Activated CD4-positive, alpha-beta T cell treated with anti-CD3 and anti-CD28 coated beads, Interleukin-2, amount 50 U/mL, for 16 hours (primary cell): ENCODE results near the gene MORN5.

Experiments
- DNase-seq: peaks from one replicate; pipeline ENCODE4 v3.0.0-alpha.2; 2020

The MORN5 gene

DNA sequence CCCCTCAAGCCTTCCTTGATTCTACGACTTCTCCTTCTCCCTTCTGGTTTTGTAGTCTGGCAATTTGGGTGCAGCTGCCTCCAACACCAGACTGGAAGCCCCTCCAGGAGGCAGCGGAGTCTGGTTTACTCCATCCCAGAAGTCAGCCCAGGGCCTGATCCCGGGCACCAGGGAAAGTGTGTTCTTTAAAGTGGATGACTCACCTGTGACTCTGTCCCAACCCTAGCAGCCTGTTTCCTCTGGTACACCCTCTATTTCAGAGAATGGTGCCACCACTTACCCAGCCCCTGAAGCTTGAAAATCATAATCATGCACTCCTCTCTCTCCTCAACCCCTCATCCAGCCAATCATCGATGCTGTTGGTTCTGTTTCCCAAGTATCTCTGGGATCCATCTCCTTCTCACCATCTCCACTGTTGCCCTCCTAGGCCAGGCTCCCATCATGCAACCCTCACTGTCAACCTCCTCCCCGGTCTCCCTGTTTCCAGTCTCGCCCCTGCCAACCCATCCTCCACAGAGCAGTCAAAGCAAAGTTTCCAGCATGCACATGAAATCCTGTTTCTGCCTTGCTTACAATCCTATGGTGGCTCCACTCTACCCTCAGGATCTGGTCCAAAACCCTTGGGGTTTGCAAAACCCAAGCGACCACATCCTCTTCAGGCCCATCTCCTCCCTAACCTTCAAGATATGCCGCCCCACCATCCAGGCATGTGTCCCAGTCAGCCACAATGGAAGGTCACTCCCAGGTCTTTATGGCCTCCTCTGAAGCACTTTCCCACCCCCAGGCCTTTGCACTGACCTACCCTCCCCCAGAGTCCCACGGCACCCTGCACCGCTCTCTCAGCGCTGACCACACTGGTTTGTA is 58.6 kb downstream of the MORN5 start:
- DNase-seq, result no peak

DNA sequence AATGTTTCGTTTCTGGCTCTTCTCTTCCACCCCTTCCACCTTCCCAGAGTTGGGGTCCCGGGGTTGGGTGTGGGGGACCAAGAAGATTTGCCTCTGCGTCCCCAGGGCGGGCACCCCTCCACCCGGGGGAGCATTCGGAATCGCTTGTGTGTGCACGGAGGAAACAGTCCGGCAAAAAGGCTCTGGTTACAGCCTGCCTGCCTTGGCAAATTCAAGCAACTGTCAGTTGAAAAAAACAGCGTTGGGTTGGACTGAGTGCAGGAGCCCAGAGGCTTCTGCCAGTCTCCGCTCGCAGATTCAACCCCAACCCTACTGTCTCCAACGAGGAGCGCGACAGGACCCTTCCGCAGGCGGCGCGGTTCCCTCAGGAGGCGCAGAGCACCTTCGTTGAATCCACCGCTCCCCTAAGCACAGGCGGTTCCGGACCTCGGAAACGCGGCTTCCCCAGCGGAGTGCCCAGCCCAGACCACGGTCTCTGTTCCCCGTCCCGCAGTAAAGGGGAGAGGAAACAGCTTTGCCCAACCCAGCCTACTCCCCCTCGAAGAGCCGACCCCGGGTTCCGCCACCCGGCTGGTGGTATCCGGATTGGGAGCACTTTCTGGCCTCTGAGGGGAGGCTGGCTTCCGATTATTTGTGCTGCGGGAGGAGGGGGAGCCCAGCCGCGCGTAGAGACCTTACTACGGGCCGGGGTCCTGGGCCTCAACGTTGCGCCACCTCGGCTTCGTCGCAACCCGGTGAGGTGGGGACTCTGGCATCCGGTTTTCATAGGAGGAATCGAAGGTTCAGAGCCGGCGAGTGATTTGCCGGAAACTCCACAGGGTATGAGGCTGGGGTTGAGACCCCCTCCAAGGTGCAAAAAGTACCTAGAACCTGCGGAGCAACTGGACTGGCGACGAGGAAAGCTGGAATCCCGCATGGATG is 59.5 kb downstream of the MORN5 start:
- no peak for DNase-seq

DNA sequence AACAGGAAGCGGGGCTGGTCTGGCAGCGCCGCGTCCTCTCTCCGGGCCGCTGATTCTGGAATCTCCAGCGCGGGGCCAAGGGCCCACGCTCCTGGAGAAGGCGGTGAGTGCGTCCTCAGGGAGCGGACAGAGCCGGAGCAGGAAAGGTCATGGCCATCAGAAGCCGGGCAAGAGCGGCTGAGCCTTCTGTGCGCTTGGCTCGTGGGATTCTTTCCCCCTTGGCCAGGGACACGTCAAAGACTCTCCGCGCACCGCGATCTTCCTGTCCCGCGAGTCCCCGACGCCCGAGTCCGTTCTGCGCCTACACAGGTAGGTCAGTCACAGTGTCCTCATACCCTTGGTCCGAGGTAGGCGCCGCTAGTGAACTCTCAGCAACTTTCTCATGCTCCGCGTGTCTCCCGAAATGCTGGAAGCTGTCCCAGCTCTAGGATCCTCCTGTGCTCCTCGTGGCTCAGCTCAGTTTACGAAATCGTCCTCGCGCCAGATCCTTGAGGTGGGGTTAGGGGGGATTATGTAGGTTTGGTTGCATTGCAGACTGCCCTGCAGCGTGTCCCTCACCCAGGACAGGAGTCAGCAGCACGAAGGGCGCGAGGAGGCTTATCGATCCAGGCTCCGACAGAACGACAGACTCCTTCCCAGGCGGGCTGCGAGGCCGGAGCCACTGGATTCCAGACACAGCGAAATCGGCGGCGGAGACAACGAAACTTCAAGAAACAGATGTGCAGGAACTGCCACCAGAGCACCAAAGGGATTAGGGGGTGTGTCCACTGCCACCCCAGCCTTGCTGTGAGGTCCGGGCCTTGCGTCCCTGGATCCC is 60.4 kb downstream of the MORN5 start:
- no peak for DNase-seq

DNA sequence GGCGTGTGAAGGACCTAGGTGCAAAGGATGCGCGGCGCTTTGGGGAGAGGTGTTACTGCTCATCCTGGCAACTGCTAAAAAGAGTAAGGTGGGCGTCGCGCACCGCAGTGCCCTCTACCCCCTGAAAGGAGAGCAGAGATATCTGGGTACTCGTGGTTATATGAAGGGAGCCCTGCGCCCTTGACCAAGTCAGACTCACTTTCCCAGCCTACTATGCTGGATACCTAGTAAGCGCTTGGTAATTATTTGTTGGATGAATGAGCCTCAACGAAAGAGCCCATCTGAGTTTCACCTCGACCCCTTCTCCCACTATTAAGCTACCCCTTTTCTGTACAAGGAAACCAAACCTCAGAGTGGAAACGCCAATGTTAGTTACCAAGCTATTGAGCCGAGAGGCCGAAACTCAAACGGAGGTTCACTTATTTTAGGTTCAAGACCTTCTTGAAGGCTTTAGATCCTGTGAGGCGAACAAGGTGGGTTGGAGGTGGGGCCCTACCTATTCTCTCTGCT is 61.0 kb downstream of the MORN5 start:
- no peak for DNase-seq

DNA sequence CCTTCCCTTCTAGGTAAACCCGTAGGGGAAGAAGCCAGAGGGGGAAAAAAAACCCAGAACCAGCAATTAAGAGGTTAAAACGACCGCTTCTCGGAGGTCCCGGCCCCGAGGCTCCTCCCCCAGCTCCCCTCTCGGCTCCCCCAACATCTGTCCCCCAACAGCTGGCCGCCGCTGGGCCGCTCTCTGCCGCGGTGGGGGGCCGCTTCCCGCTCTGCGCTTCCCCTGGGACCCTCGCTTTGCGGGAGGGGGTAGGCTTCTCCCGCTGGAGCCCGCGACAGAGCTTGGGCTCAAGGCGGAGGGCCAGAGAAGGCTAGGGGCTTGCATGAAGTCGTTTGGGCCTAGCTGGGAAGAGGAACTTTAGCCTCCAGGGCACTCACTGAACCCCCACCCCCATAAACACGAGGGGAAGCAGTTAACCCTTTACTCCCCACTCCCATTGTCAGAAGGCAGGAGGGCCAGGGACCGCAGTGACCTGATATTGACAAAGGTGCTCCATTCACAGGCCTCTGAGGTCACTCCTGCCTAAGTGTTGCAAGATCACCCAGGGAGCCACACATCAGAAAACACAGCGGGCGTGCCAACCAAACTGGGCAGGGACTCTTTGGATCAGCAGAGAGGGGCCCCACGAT is 61.6 kb downstream of the MORN5 start:
- DNase-seq, result no peak

DNA sequence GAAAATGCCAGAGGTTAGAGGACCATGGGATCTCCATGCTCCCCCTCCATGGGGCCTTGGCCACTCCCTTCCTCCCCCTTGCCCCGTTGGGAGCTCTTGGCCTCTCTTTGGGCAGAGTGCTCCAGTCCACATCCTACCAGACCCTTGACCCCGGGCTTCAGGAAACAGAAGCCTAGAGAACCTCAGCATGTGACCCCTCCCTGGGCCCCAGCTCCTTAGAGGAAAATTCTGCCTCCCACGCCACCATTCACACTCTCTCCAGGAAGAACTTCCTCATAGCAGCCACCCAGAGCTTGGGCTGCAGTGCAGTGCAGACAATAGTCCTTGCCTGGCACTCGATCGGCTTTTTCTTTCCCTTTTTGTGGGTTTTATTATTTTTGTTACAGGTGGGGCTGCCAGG is 63.1 kb downstream of the MORN5 start:
- no peak for DNase-seq

DNA sequence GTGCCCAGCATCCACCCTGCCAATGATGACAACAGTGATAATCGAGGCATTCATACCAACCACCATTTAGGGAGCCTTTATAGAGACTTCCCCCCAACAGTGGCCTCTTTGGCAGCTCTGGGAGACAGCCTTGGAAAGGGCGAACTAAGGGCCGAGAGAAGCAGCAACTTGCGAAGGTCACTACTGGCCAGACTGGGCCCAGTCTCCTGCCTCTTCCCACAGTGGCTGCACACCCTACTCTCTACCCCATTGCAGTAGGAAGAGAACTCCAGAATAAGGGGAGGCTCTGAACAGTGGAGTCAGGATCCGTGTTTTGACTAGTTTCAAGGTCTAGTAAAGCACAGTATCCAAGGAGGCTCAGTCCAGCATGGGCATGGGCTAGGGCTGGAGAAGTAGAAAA is 63.7 kb downstream of the MORN5 start:
- no peak for DNase-seq

DNA sequence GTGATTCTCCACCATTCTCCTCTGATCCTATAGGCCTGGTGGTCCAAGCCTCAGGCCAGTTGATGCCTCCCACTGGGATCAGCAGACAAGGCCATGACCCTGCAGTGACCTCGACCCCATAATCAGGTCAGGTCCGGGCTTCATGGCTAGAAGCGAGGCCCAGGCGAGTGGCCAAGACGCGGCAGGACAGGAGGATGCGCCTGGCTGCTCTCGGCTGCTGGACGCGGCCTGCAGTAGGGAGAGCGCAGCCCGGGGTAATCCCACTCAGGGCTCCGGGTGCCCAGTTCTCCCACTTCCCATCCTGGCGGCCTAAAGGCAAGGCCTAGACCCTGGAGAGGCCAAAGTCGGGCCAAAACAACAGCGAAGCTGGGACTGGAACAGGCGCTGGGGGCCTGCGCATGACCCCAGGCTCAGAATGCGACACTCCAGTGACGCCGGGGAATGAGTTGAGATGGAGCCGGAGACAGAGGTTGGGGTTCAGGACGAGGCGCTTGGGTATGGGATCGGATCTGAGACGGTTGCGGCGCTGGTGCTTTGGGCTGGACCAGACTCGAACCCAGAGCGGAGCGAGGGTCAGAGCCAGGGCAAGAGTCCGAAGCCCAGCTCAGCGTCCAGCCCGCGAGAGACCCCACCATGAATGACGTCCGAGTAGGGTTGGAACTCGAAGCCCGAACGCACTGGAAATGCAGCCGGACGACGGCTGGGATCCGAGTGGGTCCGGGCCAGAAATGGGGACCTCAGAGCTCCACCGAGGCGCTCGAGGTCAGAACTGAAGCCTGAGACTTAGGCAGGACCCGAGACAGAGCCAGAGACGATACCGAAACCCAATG is 65.8 kb downstream of the MORN5 start:
- no peak for DNase-seq

DNA sequence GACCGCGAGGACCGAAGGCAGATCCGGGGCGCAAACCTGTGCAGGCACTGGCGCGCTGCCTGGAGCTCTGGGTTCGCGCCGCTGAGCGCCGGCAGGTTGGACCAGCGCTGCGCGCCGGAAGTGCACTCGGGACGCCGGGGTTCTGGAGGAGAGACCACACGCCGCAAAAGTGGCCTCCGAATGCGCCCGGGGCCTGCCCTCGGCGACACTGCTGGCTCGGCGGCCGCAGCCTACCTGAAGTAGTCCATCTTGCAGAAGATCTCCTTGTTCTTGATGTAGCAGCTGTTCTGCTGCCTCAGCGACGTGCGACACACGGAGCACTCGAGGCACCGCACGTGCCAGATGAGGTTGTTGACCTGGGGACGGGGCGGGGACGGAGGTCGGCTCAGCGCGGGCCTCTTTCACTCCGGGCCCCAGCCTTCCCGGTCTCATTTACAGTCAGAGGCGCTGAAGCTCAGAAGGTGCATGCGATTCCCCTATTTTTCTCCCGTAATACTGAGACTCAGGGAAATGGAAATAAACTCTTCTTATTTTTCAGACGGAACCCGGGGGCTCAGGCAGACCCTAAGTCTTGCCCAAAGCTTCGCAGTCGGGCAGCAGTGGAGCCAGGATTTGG is 66.5 kb downstream of the MORN5 start:
- DNase-seq, result no peak

DNA sequence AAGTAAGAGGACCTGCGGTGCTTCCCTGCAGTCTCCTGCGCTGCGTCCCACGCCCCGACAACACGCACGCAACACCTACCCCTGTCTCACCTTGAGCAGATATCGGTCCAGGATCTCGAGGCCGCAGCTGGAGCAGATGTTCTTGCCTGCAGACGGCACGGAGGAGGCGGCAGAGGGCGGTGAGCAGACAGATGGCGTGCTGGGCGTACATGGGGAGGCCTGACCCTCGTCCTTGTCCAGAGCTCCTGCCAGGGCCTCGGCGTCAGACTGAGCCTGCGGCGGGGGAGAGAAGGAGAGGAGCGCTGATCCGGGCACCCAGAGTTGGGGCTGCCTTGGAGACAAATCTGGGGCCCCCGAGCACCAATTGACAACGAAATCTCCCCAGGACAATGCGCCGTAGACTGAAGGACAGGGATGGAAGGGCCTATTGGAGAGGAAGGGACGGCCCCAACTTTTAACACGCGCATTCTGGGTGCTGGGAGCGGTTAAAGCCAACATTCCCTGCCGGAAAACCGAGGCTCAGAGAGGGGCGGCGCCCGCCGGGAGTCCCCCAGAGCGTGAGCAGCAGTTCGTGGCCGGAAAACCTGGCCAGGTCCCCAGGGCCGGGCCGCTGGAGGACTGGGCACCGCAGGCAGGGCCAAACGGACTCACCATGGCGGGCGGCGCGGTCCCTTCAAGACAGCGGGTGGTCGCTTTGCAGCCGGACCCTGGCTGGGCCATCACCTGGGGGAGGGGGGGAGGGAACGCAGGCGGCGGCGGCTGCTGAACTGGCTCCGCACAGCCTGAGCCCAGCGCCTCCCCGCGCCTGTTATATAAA is 67.3 kb downstream of the MORN5 start:
- DNase-seq, result no peak

DNA sequence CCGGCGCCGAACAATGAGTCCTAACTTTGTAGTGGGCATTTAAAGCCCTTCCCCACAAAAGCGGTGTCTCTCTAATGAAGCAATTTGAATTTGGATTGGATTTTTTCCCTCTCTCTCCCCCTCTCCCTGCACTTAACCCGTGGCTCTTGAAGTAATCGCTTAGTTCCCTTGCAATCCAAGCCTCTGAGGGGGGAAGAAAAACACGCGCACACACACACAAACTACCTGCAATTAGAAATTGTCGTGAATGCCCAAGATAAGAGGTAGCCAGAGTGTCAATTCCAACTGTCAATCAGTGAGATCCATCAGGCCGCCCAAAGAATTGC is 67.8 kb downstream of the MORN5 start:
- no peak for DNase-seq

DNA sequence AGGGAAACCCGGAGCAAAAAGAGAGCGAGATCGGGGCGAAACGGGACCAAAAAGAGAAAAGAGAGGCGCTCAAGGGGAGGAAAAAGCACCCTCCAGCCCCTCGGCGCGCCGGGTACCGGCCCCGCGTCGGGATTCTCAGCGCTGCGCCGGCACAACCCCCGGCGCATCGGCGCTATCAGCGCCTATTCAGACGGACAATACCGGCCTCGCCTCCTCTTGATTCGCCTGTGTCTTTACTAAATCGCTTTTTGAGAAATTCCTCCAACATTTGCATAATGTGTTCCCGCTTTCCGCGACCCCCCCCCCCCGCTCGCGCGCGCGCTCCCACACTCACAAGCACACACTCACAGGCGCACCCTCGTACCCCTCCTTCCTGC is 68.5 kb downstream of the MORN5 start:
- no peak for DNase-seq

DNA sequence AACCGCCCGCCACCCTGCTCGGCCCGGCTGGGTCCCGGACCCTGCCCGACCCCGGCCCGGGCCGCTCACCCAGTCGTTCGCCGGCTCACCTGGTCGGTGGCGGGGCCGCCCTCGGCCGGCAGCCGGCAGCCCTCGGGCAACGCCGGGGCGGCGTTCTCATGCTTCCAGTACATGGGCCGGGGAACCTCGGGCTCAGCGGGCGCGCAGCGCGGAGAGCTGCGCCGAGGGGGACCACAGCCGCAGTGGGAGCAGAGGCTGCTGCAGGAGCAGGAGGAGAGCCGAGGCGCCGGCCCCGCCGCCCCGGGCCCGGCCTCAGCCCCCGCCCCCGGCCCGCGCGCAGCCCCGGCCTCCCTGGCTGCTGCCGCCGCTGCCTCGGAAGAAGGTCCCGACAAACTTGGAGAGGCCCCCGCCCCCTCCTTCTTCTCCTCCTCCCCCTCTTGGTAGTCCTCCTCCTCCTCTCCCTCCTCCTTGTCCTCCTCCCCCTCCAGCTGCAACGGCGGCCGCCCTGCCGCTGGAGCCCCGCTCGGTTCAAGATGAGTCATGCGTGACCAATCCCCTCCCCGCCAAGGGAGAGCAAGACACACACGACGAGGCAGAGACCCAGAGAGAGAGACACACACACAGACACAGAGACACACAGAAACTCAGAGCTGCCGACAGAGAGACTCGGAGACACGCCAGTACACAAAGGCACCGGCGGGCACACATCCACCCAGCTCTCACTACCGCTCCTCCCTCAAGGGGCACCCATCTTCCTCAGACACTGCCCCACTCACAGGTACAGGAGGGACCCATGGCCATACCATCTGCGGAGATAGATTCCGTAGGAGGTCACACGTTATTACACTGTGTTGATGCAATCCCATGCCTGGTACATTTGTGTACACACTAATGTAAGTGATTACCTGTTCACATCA is 69.1 kb downstream of the MORN5 start, which contains the start of gene LHX6:
TSS of gene LHX6 (minus strand) at position 390 of the 917 bp plus-strand sequence. CDS start at position 173, 217 bp downstream.
- no peak for DNase-seq

DNA sequence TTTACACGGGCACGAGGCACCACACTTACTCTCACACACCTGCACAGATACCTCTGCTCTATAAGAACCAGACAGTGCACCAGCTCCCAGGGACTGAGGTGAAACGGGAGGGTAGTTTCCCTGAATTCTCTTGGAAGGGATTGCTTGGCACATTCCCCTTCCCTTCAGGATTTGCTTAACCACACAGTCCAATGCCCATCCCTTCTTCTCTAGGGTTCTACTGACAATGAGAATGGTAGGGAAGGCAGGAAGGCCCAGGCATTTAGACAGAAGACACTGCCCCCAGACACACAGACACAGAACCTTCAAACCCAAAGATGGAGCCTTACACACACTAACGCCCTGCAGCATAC is 69.8 kb downstream of the MORN5 start:
- DNase-seq, result no peak

DNA sequence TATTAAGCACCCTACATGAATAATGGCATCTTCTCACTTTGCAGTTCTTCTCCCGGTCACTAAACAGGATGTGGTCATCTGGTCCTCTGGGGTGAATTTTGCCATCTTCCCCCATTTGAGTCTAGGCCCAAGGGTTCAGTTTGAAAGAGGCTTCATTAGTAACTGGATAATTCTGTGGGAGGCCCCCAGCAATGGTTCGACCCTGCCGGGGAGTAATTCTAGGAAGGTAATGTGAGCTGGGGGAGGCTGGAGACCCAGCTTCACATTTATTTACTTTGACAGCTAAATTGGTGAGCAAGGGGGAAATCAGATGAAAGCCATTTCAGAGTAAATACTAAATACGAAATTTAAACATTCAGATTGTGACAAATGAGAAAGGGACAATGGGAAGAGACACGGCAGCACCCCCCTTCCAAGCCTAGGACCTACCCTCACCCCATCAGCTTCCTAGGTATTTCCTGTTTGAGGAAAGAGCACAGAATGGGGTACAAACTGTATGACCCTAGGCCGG is 73.1 kb downstream of the MORN5 start:
- DNase-seq, result no peak

DNA sequence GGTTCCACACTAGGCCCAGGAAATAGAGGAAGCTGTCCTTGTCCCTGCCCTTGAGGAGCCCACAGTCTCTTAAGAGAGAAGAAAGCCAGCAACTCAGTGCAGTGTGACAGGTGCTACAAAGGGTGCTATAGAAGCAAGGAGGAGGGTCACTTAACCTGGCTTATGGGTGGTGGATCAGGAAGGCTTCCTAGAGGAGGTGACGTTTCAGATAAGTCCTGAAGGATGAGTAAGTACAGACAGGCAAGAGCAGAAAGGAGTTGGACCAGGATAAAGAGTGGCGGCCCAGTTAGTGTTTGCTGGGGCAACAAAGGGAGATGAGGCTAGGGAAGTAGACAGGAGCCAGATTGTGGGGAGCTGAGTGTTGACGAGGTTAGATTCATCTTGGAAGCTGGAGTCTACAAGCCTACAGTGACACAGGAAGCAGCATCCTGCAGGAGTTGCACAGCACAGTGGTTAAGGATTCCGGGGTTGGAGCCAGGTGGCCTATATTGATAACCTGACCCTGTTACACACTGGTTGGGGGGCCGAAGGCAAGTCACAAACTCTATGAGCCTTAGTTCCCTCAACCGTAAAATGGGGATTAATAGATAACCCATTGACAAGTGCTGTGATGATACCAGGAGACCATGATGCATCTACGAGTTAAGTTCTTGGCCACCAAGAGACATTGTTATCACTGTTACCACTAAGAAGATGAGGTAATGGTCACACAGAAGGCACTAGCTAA is 74.5 kb downstream of the MORN5 start:
- no peak for DNase-seq

DNA sequence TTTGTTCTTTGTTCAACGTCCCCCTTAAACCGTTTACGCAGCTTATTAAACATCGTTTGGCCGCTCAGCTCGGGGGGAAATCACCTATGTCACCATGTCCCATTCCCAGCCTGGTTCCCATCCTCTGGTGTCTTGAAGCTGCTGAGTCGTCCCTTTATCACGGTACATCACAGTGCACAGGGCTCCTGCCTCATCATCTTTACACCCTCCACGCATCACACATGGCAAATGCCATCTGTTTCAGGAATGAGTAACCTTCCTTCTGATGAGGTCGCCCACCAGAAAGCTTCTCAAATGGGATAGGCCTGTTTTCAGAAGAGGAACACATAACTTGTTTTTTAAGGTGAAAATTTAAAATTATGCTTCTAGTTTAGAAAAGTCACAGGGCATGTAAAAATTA is 77.0 kb downstream of the MORN5 start:
- no peak for DNase-seq

DNA sequence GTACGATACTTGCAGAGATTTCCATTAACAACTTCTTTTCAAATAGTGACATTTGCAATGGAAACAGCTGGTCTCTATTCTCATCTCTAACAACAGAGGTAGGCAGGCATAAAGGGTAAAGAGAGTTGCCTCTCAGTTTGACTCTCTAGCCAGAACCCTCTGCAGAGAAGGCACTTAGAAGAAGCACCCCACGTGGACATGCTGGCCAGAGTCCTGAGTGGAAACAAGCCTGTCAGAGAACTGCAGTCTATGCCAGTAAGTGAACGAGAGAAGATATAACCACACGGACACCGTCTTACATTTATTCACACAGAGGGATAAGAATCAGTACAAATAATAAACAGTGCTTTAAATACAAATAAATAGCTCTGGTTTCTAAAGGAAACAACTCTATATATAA is 80.0 kb downstream of the MORN5 start:
- DNase-seq, result no peak
